IMR-90 (cell line): ENCODE data around the gene OR52A5. TPM values are rescaled to one million over a fixed set of nuclear protein-coding genes. Genes with fewer than 3 reads are reported as not detected.

Experiments
- ATAC-seq: fragments of 200-7000 bp; cut with Tn5 transposase; 2 replicates; pipeline ENCODE4 v1.9.1; 2020; ENCODE audit warnings: low read depth, mild to moderate bottlenecking, moderate library complexity
- BruUV-seq: library from RNA; stranded (reverse); fragments of 400-500 nt; replicated peaks from 2 replicates; lab custom pipeline; 2021; lab: Mats Ljungman, UMichigan
- CTCF ChIA-PET: fragments of 300-600 bp; formaldehyde crosslinking; extraction: SDS; loops from one replicate; lab custom pipeline; 2021; ENCODE audit warnings: antibody characterized with exemption; lab: Yijun Ruan, JAX
- POLR2A ChIA-PET: fragments of 300-600 bp; sonication (Branson Sonifier 250); formaldehyde crosslinking; loops from one replicate; lab custom pipeline; 2022; ENCODE audit warnings: antibody characterized with exemption; ENCODE audit not compliant: unreplicated experiment; lab: Charles Lee
- DNase-seq: peaks from one replicate; pipeline ENCODE4 v3.0.0; 2013
- H2AFZ ChIP-seq: replicated peaks from 2 replicates; pipeline ENCODE3; 2013; ENCODE audit warnings: low read length, mild to moderate bottlenecking; ENCODE audit not compliant: poor library complexity
- H2AK5ac ChIP-seq: 2 replicates; pipeline ENCODE4 v1.6.1; 2013; ENCODE audit warnings: low read depth, low read length, inconsistent platforms
- H2AK9ac ChIP-seq: replicated peaks from 2 replicates; pipeline ENCODE3; 2013; ENCODE audit warnings: mild to moderate bottlenecking, low read depth, low read length, moderate library complexity; ENCODE audit not compliant: poor library complexity
- H2BK120ac ChIP-seq: 2 replicates; pipeline ENCODE4 v1.6.1; 2013; ENCODE audit warnings: low read depth, low read length, inconsistent platforms
- H2BK15ac ChIP-seq: 3 replicates; pipeline ENCODE4 v1.6.1; 2013; ENCODE audit warnings: low read depth, low read length, inconsistent platforms
- H2BK20ac ChIP-seq: 2 replicates; pipeline ENCODE4 v1.6.1; 2013; ENCODE audit warnings: low read depth, mild to moderate bottlenecking, inconsistent platforms, low read length, moderate library complexity
- H2BK5ac ChIP-seq: 2 replicates; pipeline ENCODE4 v1.6.1; 2013; ENCODE audit warnings: mild to moderate bottlenecking, low read depth, low read length, inconsistent platforms; ENCODE audit not compliant: poor library complexity, severe bottlenecking
- H3K14ac ChIP-seq: replicated peaks from 2 replicates; pipeline ENCODE4 v1.6.1; 2013; ENCODE audit warnings: low read depth, low read length, inconsistent platforms
- H3K18ac ChIP-seq: 2 replicates; pipeline ENCODE4 v1.6.1; 2013; ENCODE audit warnings: low read depth, low read length, control low read depth
- H3K23ac ChIP-seq: 2 replicates; pipeline ENCODE4 v1.6.1; 2013; ENCODE audit warnings: low read depth, low read length, inconsistent platforms
- H3K27ac ChIP-seq: 2 replicates; pipeline ENCODE4 v1.5.1; 2013; ENCODE audit warnings: mild to moderate bottlenecking, control low read depth, low read length; ENCODE audit not compliant: insufficient read depth
- H3K27me3 ChIP-seq: 2 replicates; pipeline ENCODE4 v1.6.1; 2013; ENCODE audit warnings: low read length; ENCODE audit not compliant: control insufficient read depth, insufficient read depth
- H3K36me3 ChIP-seq: 2 replicates; pipeline ENCODE4 v1.6.1; 2013; ENCODE audit warnings: low read length, mixed read lengths; ENCODE audit not compliant: control insufficient read depth, insufficient read depth
- H3K4ac ChIP-seq: 2 replicates; pipeline ENCODE4 v1.6.1; 2013; ENCODE audit warnings: low read depth, low read length, inconsistent platforms
- H3K4me1 ChIP-seq: 2 replicates; pipeline ENCODE4 v1.6.1; 2013; ENCODE audit warnings: low read length, mixed read lengths; ENCODE audit not compliant: control insufficient read depth, insufficient read depth
- H3K4me2 ChIP-seq: 2 replicates; pipeline ENCODE4 v1.6.1; 2013; ENCODE audit warnings: low read depth, mild to moderate bottlenecking, control low read depth, low read length, moderate library complexity
- H3K4me3 ChIP-seq: 2 replicates; pipeline ENCODE4 v1.5.1; 2013; ENCODE audit warnings: low read depth, mild to moderate bottlenecking, control low read depth, low read length, moderate library complexity; ENCODE audit not compliant: insufficient read depth
- H3K56ac ChIP-seq: 2 replicates; pipeline ENCODE4 v1.6.1; 2013; ENCODE audit warnings: low read length, inconsistent platforms; ENCODE audit not compliant: insufficient read depth; ENCODE audit errors: extremely low read depth
- H3K79me1 ChIP-seq, 2 experiments: 2 replicates each; pipeline ENCODE4 v1.6.1; 2013; ENCODE audit warnings: low read length in 2 of 2, inconsistent platforms in 1 of 2, low read depth in 1 of 2
- H3K9ac ChIP-seq: 2 replicates; pipeline ENCODE4 v1.6.1; 2013; ENCODE audit warnings: low read depth, low read length, control low read depth
- H3K9me1 ChIP-seq: 2 replicates; pipeline ENCODE4 v1.6.1; 2013; ENCODE audit warnings: low read length, inconsistent platforms; ENCODE audit not compliant: insufficient read depth
- H3K9me3 ChIP-seq: 2 replicates; pipeline ENCODE4 v1.6.1; 2013; ENCODE audit warnings: low read length; ENCODE audit not compliant: control insufficient read depth, insufficient read depth
- H4K20me1 ChIP-seq: 2 replicates; pipeline ENCODE4 v1.6.1; 2013; ENCODE audit warnings: low read length, inconsistent platforms; ENCODE audit not compliant: insufficient read depth
- H4K5ac ChIP-seq: 2 replicates; pipeline ENCODE4 v1.6.1; 2013; ENCODE audit warnings: mild to moderate bottlenecking, low read depth, low read length, control low read depth
- H4K8ac ChIP-seq, 2 experiments: 2 replicates each; pipeline ENCODE4 v1.6.1; 2013; ENCODE audit warnings: low read depth in 2 of 2, low read length in 2 of 2, control low read depth in 1 of 2, inconsistent platforms in 1 of 2
- H4K91ac ChIP-seq: 2 replicates; pipeline ENCODE4 v1.6.1; 2013; ENCODE audit warnings: low read depth, low read length, inconsistent platforms; ENCODE audit not compliant: insufficient read depth
- CEBPB ChIP-seq: IDR thresholded peaks from 2 replicates; pipeline ENCODE4 v1.6.1; 2012; ENCODE audit warnings: low read depth, low read length, improper control_type of control experiment
- MAFK ChIP-seq: IDR thresholded peaks from 2 replicates; pipeline ENCODE4 v1.6.1; 2012; ENCODE audit warnings: low read depth, low read length, improper control_type of control experiment
- MAZ ChIP-seq: IDR thresholded peaks from 2 replicates; pipeline ENCODE4 v1.6.1; 2012; ENCODE audit warnings: low read depth, mild to moderate bottlenecking, low read length, improper control_type of control experiment, moderate library complexity, borderline replicate concordance
- MXI1 ChIP-seq: IDR thresholded peaks from 2 replicates; pipeline ENCODE4 v1.6.1; 2012; ENCODE audit warnings: low read depth, mild to moderate bottlenecking, low read length, moderate library complexity, borderline replicate concordance
- RAD21 ChIP-seq: IDR thresholded peaks from 2 replicates; pipeline ENCODE4 v1.6.1; 2012; ENCODE audit warnings: low read length, improper control_type of control experiment
- SMC3 ChIP-seq: fragments of 150-350 bp; IDR thresholded peaks from 2 replicates; pipeline ENCODE4 v1.6.1; 2016; ENCODE audit warnings: low read depth, mild to moderate bottlenecking, antibody characterized with exemption, low read length, moderate library complexity
- WGBS, 2 experiments: methylation state at CpG; one replicate each; pipeline versions ENCODE4 v1.1.5 to v1.1.7; 2013; ENCODE audit warnings: missing lambda C conversion rate in 2 of 2; ENCODE audit not compliant: insufficient read length in 1 of 2; ENCODE audit errors: extremely low coverage in 2 of 2; 5-methylcytosine and 5-hydroxymethylcytosine counted together
- dilution Hi-C: fragments of 300-500 bp; cut with HindIII; formaldehyde crosslinking; loops from one replicate; pipeline ENCODE4 v1.14.3; 2018; ENCODE audit warnings: low sequenced_read_pairs; ENCODE audit not compliant: unreplicated experiment
- in situ Hi-C: fragments of 300-500 bp; cut with MboI; formaldehyde crosslinking; loops from 3 replicates; pipeline ENCODE4 v1.14.3; 2019; ENCODE audit warnings: low sequenced_read_pairs, inconsistent platforms, mixed read lengths
- intact Hi-C: fragments of 100-400 bp; cut with micrococcal nuclease; formaldehyde crosslinking; loops from 2 replicates; pipeline ENCODE4 v1.10.0; 2022
- polyA plus RNA-seq, 3 experiments: library from polyadenylated mRNA; depleted of rRNA; stranded (reverse); fragments of >200 nt; gene quantifications; 2 replicates each; pipeline ENCODE4 v1.2.3, GENCODE V29; 2012; ENCODE audit warnings: low replicate concordance in 1 of 3
- total RNA-seq: library from RNA; depleted of rRNA; stranded (reverse); fragments of >200 nt; gene quantifications from 2 replicates; pipeline ENCODE4 v1.2.3, GENCODE V29; 2012
- TF ChIP-seq, protein P1 (sequence below): conservative IDR thresholded peaks from 2 replicates; pipeline ENCODE4 v1.5.1; 2012; ENCODE audit warnings: mild to moderate bottlenecking, low read depth, low read length, improper control_type of control experiment

Gene OR52A5
- total and polyA plus RNA-seq, 2 of the 4 experiments (the other 2 are of a cell fraction) = not detected

DNA sequence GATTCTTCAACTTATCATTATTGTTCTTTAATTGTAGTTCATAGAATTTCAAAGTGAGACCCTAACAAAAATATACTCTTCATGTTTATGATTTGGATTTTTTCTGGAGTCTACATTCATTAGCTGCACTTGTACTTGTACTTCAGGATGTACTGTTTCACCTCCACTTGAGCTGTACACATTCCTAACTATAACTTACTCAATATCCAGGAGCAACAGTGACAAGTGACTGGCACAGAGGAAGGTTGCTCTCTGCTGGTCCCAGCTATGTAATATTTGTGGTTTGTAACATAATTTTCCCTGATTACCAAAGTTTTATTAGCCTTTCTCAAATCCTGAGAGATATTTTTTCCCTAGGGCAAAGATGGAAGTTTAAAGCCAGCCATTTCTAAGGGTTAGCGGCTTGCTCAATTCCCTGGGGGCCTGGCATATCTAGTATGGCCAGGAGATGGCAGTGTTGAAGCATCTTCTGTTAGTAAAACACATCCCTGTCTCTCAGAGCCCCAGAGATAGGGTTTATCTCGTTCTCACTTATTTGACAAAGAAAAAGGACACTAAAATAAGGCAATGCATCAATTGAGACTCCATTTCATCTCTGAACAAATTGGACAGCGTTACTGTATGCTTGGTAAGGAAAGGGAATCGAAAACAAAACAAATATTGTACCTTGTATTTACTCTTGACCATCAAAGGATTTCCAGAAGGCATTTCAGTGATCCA lies 14.2 kb downstream of the OR52A5 start:
- no CpG with 5 or more reads among the region's 4 CpGs for WGBS, 2 experiments
- Histone ChIP-seq H3K4ac (no peak overlapping the region; the same call in 1 of the 2 replicates), H3K9ac (peak overlapping the region; percentile 13; the same call in 1 of the 2 replicates), H2AFZ (no peak overlapping the region), H3K23ac (no peak overlapping the region), H4K8ac (peak overlapping the region in 1 of 2 experiments; percentile 79; a peak in 1 of 4 replicates), H3K56ac (no peak overlapping the region), H3K9me3 (no peaks in the 10 kb centered on the region), H3K27me3 (no peaks in the 10 kb centered on the region), H2BK5ac (peak overlapping the region; percentile 72), H4K5ac (peak overlapping the region; percentile 59; the same call in 1 of the 2 replicates), H3K4me1 (no peaks in the 10 kb centered on the region), H4K20me1 (no peaks in the 10 kb centered on the region), H3K36me3 (no peaks in the 10 kb centered on the region), H3K14ac (no peak overlapping the region), H3K79me1 (no peaks in the 10 kb centered on the region), H3K18ac (peak overlapping the region; percentile 85; the same call in 1 of the 2 replicates), H3K4me2 (peak overlapping the region; percentile 33; the same call in 1 of the 2 replicates), H2BK15ac (0 out of 3 replicates have a peak overlapping the region, but pooled peaks have one; percentile 30), H3K9me1 (no peaks in the 10 kb centered on the region), H3K4me3 (no peak overlapping the region), H2AK5ac (no peak overlapping the region), H2AK9ac (no peak overlapping the region), H4K91ac (peak overlapping the region; percentile 2; the same call in 1 of the 2 replicates), H3K27ac (no peak overlapping the region), H2BK20ac (peak overlapping the region; percentile 82), H2BK120ac (peak overlapping the region; percentile 62)
- POLR2A ChIA-PET = interaction anchor here (0.6 kb wide), 1 partner anchor 257 kb away, joined by 4 read pairs; no protein-coding TSS in a partner anchor
- intact Hi-C loops (loop anchor here (1.0 to 2.0 kb wide), 6 partner anchors 80 to 684 kb away; partner anchors contain the start of gene OR52N2), dilution Hi-C loops (no loop called here), in situ Hi-C loops (loop anchor here (5.0 to 10.0 kb wide), 2 partner anchors 81 to 258 kb away; partner anchors contain the start of genes OR51M1 and OR51V1)
- BruUV-seq = no TSS peak
- CTCF ChIA-PET = no interaction called here
- ATAC-seq (peak; percentile 100), DNase-seq (peak; percentile 76)
- no peak for TF ChIP-seq MXI1
- TF ChIP-seq CEBPB = peak; percentile 83
- TF ChIP-seq RAD21 = peak; percentile 91
- TF ChIP-seq MAFK = no peak
- TF ChIP-seq, protein P1, sequence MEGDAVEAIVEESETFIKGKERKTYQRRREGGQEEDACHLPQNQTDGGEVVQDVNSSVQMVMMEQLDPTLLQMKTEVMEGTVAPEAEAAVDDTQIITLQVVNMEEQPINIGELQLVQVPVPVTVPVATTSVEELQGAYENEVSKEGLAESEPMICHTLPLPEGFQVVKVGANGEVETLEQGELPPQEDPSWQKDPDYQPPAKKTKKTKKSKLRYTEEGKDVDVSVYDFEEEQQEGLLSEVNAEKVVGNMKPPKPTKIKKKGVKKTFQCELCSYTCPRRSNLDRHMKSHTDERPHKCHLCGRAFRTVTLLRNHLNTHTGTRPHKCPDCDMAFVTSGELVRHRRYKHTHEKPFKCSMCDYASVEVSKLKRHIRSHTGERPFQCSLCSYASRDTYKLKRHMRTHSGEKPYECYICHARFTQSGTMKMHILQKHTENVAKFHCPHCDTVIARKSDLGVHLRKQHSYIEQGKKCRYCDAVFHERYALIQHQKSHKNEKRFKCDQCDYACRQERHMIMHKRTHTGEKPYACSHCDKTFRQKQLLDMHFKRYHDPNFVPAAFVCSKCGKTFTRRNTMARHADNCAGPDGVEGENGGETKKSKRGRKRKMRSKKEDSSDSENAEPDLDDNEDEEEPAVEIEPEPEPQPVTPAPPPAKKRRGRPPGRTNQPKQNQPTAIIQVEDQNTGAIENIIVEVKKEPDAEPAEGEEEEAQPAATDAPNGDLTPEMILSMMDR = peak; percentile 94
- no peak for TF ChIP-seq MAZ
- peak; percentile 94 for TF ChIP-seq SMC3
